HEK293 (cell line): ENCODE results near the gene FASN.

Experiments
- CTCF ChIA-PET: fragments of 350-600 bp; formaldehyde crosslinking; extraction: SDS; loops from one replicate; lab custom pipeline; 2021; ENCODE audit warnings: antibody characterized with exemption; lab: Yijun Ruan, JAX
- POLR2A ChIA-PET: fragments of 300-600 bp; formaldehyde crosslinking; extraction: SDS; loops from one replicate; lab custom pipeline; 2020; ENCODE audit warnings: antibody characterized with exemption, inconsistent platforms; lab: Yijun Ruan, JAX
- H3K27ac ChIP-seq: fragments of 200-500 bp; sonication (Bioruptor generic); 2 replicates; pipeline ENCODE4 v1.5.1; 2014; ENCODE audit warnings: low read depth, low read length, control low read depth, inconsistent platforms; ENCODE audit errors: extremely low read depth
- H3K36me3 ChIP-seq, 2 experiments: fragments of 200-500 bp in 1 of 2; sonication (Bioruptor generic) in 1 of 2; 1 replicate in 1 of 2; 2 replicates in 1 of 2; pipeline ENCODE4 v1.5.1; 2014 to 2017; ENCODE audit warnings: inconsistent platforms in 2 of 2, low read length in 2 of 2; ENCODE audit not compliant: control insufficient read depth in 2 of 2, insufficient read depth in 1 of 2
- H3K4me1 ChIP-seq: fragments of 200-500 bp; sonication (Bioruptor generic); 2 replicates; pipeline ENCODE4 v1.5.1; 2014; ENCODE audit warnings: mild to moderate bottlenecking, low read length, inconsistent platforms; ENCODE audit not compliant: control insufficient read depth, insufficient read depth
- H3K4me3 ChIP-seq: 2 replicates; pipeline ENCODE4 v1.5.1; 2011; ENCODE audit warnings: low read depth, mild to moderate bottlenecking, control low read depth, low read length, moderate library complexity
- H3K9me3 ChIP-seq: fragments of 200-500 bp; sonication (Bioruptor generic); 2 replicates; pipeline ENCODE4 v1.5.1; 2014; ENCODE audit warnings: low read depth, low read length, inconsistent platforms; ENCODE audit not compliant: control insufficient read depth, insufficient read depth
- RBAK ChIP-seq: fragments of 450-650 bp; formaldehyde crosslinking; IDR thresholded peaks from 2 replicates; pipeline ENCODE4 v1.5.1; 2016; ENCODE audit warnings: missing biosample characterization, missing genetic modification characterization
- REPIN1 ChIP-seq: fragments of 450-650 bp; formaldehyde crosslinking; IDR thresholded peaks from 2 replicates; pipeline ENCODE4 v1.5.1; 2017; ENCODE audit warnings: missing biosample characterization, missing genetic modification characterization, low read depth
- ZFHX2 ChIP-seq: fragments of 450-650 bp; formaldehyde crosslinking; conservative IDR thresholded peaks from 2 replicates; pipeline ENCODE4 v1.5.1; 2016; ENCODE audit warnings: missing biosample characterization, missing genetic modification characterization
- ZNF174 ChIP-seq: fragments of 450-650 bp; formaldehyde crosslinking; IDR thresholded peaks from 2 replicates; pipeline ENCODE4 v1.5.0; 2017; ENCODE audit warnings: missing biosample characterization, mild to moderate bottlenecking, missing genetic modification characterization
- ZNF239 ChIP-seq: fragments of 450-650 bp; formaldehyde crosslinking; IDR thresholded peaks from 2 replicates; pipeline ENCODE4 v1.5.1; 2016; ENCODE audit warnings: missing biosample characterization, missing genetic modification characterization
- ZNF311 ChIP-seq: fragments of 450-650 bp; formaldehyde crosslinking; IDR thresholded peaks from 2 replicates; pipeline ENCODE4 v1.5.1; 2017; ENCODE audit warnings: missing biosample characterization, missing genetic modification characterization, borderline replicate concordance
- ZNF341 ChIP-seq: fragments of 450-650 bp; formaldehyde crosslinking; IDR thresholded peaks from 2 replicates; pipeline ENCODE4; 2016; ENCODE audit warnings: low read depth, missing biosample characterization, missing genetic modification characterization
- ZNF521 ChIP-seq: fragments of 450-650 bp; formaldehyde crosslinking; IDR thresholded peaks from 2 replicates; pipeline ENCODE4 v1.5.1; 2017; ENCODE audit warnings: missing biosample characterization, mild to moderate bottlenecking, missing genetic modification characterization
- ZNF558 ChIP-seq: fragments of 450-650 bp; formaldehyde crosslinking; IDR thresholded peaks from 2 replicates; pipeline ENCODE4 v1.5.1; 2016; ENCODE audit warnings: missing biosample characterization, missing genetic modification characterization
- ZNF623 ChIP-seq: fragments of 450-650 bp; formaldehyde crosslinking; IDR thresholded peaks from 2 replicates; pipeline ENCODE4 v1.5.1; 2016; ENCODE audit warnings: missing biosample characterization, missing genetic modification characterization
- ZNF624 ChIP-seq: fragments of 450-650 bp; formaldehyde crosslinking; IDR thresholded peaks from 2 replicates; pipeline ENCODE4 v1.5.1; 2017; ENCODE audit warnings: missing biosample characterization, missing genetic modification characterization
- ZNF658 ChIP-seq: fragments of 450-650 bp; formaldehyde crosslinking; IDR thresholded peaks from 2 replicates; pipeline ENCODE4; 2016; ENCODE audit warnings: missing biosample characterization, missing genetic modification characterization
- ZNF76 ChIP-seq: fragments of 450-650 bp; formaldehyde crosslinking; IDR thresholded peaks from 2 replicates; pipeline ENCODE4; 2016; ENCODE audit warnings: low read depth, missing biosample characterization, missing genetic modification characterization, borderline replicate concordance
- TF ChIP-seq, protein P1 (sequence below): fragments of 450-650 bp; formaldehyde crosslinking; conservative IDR thresholded peaks from 2 replicates; pipeline ENCODE4 v1.5.1; 2016; ENCODE audit warnings: low read depth, missing biosample characterization, missing genetic modification characterization
- TF ChIP-seq, protein P2 (sequence below): fragments of 450-650 bp; formaldehyde crosslinking; IDR thresholded peaks from 2 replicates; pipeline ENCODE4 v1.5.1; 2016; ENCODE audit warnings: missing biosample characterization, missing genetic modification characterization
- TF ChIP-seq, protein P3 (sequence below): fragments of 450-650 bp; formaldehyde crosslinking; IDR thresholded peaks from 2 replicates; pipeline ENCODE4 v1.5.1; 2017; ENCODE audit warnings: missing biosample characterization, missing genetic modification characterization
- TF ChIP-seq, protein P4 (sequence below): fragments of 450-650 bp; formaldehyde crosslinking; IDR thresholded peaks from 2 replicates; pipeline ENCODE4 v1.5.1; 2016; ENCODE audit warnings: missing biosample characterization, missing genetic modification characterization
- TF ChIP-seq, protein P5 (sequence below): fragments of 450-650 bp; formaldehyde crosslinking; IDR thresholded peaks from 2 replicates; pipeline ENCODE4 v1.5.1; 2017; ENCODE audit warnings: missing biosample characterization, missing genetic modification characterization

Gene FASN

DNA sequence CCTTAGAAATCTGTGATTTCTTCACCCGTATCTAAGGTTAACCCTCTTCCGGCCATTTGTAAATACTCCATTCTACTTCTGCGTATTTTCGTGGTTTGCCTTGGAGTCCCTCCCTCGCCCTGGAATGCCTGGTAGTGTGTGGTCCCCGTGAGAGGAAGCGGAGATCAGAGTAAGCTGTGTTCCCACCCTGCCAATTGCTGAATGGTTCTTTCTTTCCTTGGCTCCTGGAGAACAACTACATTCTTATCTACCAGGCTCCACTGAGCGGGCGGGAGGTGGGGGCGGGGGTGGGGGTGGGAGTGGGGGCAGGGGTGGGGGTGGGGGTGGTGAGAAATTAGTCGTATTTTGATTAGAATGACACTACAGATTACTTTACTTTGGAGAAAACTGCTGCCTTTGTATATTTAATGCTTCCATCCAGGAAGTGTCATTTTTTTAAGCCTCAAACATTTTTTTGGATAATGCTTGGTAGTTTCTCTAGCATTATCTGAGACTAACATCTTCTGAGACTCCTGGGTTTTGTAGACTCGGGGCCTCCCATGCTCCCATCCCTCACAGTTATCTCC is 20.9 kb upstream of the FASN start (continued):
- TF ChIP-seq, protein P1, sequence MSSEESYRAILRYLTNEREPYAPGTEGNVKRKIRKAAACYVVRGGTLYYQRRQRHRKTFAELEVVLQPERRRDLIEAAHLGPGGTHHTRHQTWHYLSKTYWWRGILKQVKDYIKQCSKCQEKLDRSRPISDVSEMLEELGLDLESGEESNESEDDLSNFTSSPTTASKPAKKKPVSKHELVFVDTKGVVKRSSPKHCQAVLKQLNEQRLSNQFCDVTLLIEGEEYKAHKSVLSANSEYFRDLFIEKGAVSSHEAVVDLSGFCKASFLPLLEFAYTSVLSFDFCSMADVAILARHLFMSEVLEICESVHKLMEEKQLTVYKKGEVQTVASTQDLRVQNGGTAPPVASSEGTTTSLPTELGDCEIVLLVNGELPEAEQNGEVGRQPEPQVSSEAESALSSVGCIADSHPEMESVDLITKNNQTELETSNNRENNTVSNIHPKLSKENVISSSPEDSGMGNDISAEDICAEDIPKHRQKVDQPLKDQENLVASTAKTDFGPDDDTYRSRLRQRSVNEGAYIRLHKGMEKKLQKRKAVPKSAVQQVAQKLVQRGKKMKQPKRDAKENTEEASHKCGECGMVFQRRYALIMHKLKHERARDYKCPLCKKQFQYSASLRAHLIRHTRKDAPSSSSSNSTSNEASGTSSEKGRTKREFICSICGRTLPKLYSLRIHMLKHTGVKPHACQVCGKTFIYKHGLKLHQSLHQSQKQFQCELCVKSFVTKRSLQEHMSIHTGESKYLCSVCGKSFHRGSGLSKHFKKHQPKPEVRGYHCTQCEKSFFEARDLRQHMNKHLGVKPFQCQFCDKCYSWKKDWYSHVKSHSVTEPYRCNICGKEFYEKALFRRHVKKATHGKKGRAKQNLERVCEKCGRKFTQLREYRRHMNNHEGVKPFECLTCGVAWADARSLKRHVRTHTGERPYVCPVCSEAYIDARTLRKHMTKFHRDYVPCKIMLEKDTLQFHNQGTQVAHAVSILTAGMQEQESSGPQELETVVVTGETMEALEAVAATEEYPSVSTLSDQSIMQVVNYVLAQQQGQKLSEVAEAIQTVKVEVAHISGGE (tag by site-specific recombination): no peak
- TF ChIP-seq, protein P2, sequence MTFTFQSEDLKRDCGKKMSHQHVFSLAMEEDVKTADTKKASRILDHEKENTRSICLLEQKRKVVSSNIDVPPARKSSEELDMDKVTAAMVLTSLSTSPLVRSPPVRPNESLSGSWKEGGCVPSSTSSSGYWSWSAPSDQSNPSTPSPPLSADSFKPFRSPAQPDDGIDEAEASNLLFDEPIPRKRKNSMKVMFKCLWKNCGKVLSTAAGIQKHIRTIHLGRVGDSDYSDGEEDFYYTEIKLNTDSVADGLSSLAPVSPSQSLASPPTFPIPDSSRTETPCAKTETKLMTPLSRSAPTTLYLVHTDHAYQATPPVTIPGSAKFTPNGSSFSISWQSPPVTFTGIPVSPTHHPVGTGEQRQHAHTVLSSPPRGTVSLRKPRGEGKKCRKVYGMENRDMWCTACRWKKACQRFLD (tag by site-specific recombination): no peak
- no peak for TF ChIP-seq ZNF624 (tag by site-specific recombination)
- TF ChIP-seq ZNF76: no peak
- TF ChIP-seq, protein P3, sequence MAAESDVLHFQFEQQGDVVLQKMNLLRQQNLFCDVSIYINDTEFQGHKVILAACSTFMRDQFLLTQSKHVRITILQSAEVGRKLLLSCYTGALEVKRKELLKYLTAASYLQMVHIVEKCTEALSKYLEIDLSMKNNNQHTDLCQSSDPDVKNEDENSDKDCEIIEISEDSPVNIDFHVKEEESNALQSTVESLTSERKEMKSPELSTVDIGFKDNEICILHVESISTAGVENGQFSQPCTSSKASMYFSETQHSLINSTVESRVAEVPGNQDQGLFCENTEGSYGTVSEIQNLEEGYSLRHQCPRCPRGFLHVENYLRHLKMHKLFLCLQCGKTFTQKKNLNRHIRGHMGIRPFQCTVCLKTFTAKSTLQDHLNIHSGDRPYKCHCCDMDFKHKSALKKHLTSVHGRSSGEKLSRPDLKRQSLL (tag by site-specific recombination): no peak
- TF ChIP-seq ZNF558: no peak
- TF ChIP-seq ZNF521 (tag by site-specific recombination): no peak
- no peak for TF ChIP-seq ZNF174
- no peak for TF ChIP-seq ZNF658 (tag by site-specific recombination)
- no peak for TF ChIP-seq ZNF311 (tag by site-specific recombination)
- no peak for TF ChIP-seq ZNF623

DNA sequence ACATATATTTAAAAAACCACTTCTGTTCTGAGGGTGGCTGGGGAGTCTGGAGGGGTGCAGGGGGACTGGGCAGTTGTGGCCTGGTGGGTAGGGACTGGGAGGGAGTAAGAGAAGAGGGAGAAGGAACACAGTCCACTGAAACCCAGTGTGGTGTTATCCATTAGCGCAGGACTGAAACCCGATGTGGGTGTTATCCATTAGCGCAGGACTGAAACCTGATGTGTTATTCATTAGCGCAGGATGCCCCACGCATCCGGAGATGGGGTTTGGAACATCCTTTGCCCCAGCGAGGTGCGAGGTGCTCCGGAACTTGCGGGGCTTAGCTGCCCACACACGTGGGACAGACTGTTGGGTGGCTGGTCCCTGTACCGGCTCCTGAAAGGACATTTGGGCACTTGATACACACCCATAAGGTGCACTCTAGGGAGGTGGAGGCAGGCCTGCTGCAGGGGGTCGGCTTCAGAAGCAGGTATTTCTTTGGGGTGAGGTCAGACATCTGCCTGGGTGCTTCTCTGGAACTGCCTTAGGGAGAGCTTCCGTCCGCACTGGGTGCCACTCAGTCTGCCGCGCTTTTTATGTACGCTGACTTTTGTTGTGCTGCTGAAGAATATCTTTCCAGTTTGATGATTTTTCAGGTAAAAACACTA is 20.3 kb upstream of the FASN start:
- H3K27ac ChIP-seq: no peak overlapping the region
- no peak for TF ChIP-seq ZNF239 (tag by site-specific recombination)
- TF ChIP-seq RBAK: no peak
- TF ChIP-seq REPIN1 (tag by site-specific recombination): no peak
- no peak for TF ChIP-seq ZNF341 (tag by site-specific recombination)
- TF ChIP-seq, protein P4, sequence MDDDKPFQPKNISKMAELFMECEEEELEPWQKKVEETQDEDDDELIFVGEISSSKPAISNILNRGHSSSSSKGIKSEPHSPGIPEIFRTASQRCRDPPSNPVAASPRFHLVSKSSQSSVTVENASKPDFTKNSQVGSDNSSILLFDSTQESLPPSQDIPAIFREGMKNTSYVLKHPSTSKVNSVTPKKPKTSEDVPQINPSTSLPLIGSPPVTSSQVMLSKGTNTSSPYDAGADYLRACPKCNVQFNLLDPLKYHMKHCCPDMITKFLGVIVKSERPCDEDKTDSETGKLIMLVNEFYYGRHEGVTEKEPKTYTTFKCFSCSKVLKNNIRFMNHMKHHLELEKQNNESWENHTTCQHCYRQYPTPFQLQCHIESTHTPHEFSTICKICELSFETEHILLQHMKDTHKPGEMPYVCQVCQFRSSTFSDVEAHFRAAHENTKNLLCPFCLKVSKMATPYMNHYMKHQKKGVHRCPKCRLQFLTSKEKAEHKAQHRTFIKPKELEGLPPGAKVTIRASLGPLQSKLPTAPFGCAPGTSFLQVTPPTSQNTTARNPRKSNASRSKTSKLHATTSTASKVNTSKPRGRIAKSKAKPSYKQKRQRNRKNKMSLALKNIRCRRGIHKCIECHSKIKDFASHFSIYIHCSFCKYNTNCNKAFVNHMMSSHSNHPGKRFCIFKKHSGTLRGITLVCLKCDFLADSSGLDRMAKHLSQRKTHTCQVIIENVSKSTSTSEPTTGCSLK: no peak
- no peak for TF ChIP-seq ZFHX2 (tag by site-specific recombination)
- TF ChIP-seq, protein P5, sequence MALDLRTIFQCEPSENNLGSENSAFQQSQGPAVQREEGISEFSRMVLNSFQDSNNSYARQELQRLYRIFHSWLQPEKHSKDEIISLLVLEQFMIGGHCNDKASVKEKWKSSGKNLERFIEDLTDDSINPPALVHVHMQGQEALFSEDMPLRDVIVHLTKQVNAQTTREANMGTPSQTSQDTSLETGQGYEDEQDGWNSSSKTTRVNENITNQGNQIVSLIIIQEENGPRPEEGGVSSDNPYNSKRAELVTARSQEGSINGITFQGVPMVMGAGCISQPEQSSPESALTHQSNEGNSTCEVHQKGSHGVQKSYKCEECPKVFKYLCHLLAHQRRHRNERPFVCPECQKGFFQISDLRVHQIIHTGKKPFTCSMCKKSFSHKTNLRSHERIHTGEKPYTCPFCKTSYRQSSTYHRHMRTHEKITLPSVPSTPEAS (tag by site-specific recombination): no peak
- CTCF ChIA-PET: no interaction called here
- H3K4me1 ChIP-seq: no peaks in the 10 kb centered on the region
- POLR2A ChIA-PET: interaction anchor here (0.6 kb wide), 1 partner anchor 95 kb away, joined by 7 read pairs; the partner anchor contains the start of genes CENPX and LRRC45
- H3K9me3 ChIP-seq: no peaks in the 10 kb centered on the region
- H3K36me3 ChIP-seq: peaks cover 5 to 24% of the 10 kb centered on the region in 2 experiments
- no peak overlapping the region for H3K4me3 ChIP-seq
